SW 1271 (cell line): ENCODE data around the gene NAB2.
"Not testable (repeated sequence)": the region's sequence is repeated elsewhere in the genome, so short reads cannot be mapped to it uniquely, and the experiment has no call there.

Source experiments
- DNase-seq, 2 experiments: peaks; one replicate each; lab custom pipeline; 2025; lab: John Stamatoyannopoulos, UW

The NAB2 gene

GRCh38 chr12:57111031-57111734 is 22.3 kb downstream of the NAB2 start, which contains the start of gene STAT6:
TSS of gene STAT6 (minus strand) at chr12:57111362. CDS start at chr12:57108278, 3,084 bp downstream.
- peak in 1 of 2 experiments; percentile 26 for DNase-seq

GRCh38 chr12:57112492-57113294 is 23.8 kb downstream of the NAB2 start:
- DNase-seq: no peak

- DNase-seq: no peak
Observed at GRCh38 chr12:57116580-57117281, 27.8 kb downstream of the NAB2 start.

- peak in 1 of 2 experiments; percentile 42 for DNase-seq
Observed at GRCh38 chr12:57118711-57119271, 29.9 kb downstream of the NAB2 start.

GRCh38 chr12:57119294-57120085 is 30.6 kb downstream of the NAB2 start:
- no peak for DNase-seq

GRCh38 chr12:57120718-57121117 is 31.8 kb downstream of the NAB2 start:
- not testable (repeated sequence) for DNase-seq

GRCh38 chr12:57123813-57124212 is 34.9 kb downstream of the NAB2 start:
- no peak for DNase-seq

GRCh38 chr12:57124261-57124877 is 35.5 kb downstream of the NAB2 start:
- peak in 1 of 2 experiments; percentile 65 for DNase-seq

GRCh38 chr12:57126061-57126460 is 37.1 kb downstream of the NAB2 start:
- DNase-seq: no peak

- DNase-seq: no peak
Observed at GRCh38 chr12:57126561-57126960, 37.6 kb downstream of the NAB2 start.

- peak; percentile 36 to 61 for DNase-seq
Observed at GRCh38 chr12:57127101-57127725, 38.3 kb downstream of the NAB2 start.

- peak; percentile 35 to 83 for DNase-seq
Observed at GRCh38 chr12:57127726-57128518, 39.0 kb downstream of the NAB2 start, which contains the start of gene LRP1. TSS of gene LRP1 (plus strand) at chr12:57128483. CDS start at chr12:57128965, 482 bp downstream.

GRCh38 chr12:57128519-57129247 is 39.8 kb downstream of the NAB2 start:
- DNase-seq: no peak

- DNase-seq: no peak
Observed at GRCh38 chr12:57129321-57129842, 40.5 kb downstream of the NAB2 start.

GRCh38 chr12:57129889-57130288 is 41.0 kb downstream of the NAB2 start:
- no peak for DNase-seq

- no peak for DNase-seq
Observed at GRCh38 chr12:57130941-57131340, 42.0 kb downstream of the NAB2 start.

GRCh38 chr12:57131896-57132744 is 43.2 kb downstream of the NAB2 start:
- DNase-seq: no peak
